Neutrophil (primary cell): ENCODE results near the gene MEGF6.

Experiments used
- H3K27ac ChIP-seq: fragments of 200-600 bp; sonication (generic); 2 replicates; pipeline ENCODE4 v1.5.1; 2016; ENCODE audit warnings: mild to moderate bottlenecking, moderate library complexity
- H3K27me3 ChIP-seq: fragments of 200-600 bp; sonication (generic); 2 replicates; pipeline ENCODE4 v1.6.0; 2016; ENCODE audit warnings: mild to moderate bottlenecking
- H3K36me3 ChIP-seq: fragments of 200-600 bp; sonication (generic); 2 replicates; pipeline ENCODE4 v1.5.1; 2017
- H3K4me1 ChIP-seq, 2 experiments: fragments of 200-600 bp in 1 of 2; sonication (generic) in 1 of 2; 1 replicate in 1 of 2; 2 replicates in 1 of 2; pipeline versions ENCODE4 v1.5.1 to v1.6.1; 2013 to 2016; ENCODE audit warnings: low read depth in 1 of 2, low read length in 1 of 2, mild to moderate bottlenecking in 1 of 2, moderate library complexity in 1 of 2; ENCODE audit not compliant: control insufficient read depth in 1 of 2, insufficient read depth in 1 of 2
- H3K4me3 ChIP-seq, 2 experiments: fragments of 200-600 bp in 1 of 2; sonication (generic) in 1 of 2; 1 replicate in 1 of 2; 2 replicates in 1 of 2; pipeline ENCODE4 v1.5.1; 2013 to 2016; ENCODE audit warnings: low read depth in 1 of 2, low read length in 1 of 2, mild to moderate bottlenecking in 1 of 2, moderate library complexity in 1 of 2
- H3K9me3 ChIP-seq: fragments of 200-600 bp; sonication (generic); 2 replicates; pipeline ENCODE4 v1.5.1; 2016
- CTCF ChIP-seq: fragments of 200-600 bp; sonication (generic); IDR thresholded peaks from 2 replicates; pipeline ENCODE4 v1.5.1; 2016; ENCODE audit warnings: antibody characterized with exemption

MEGF6 gene

GRCh38 chr1:3642919-3643675 is 31.8 kb upstream of the MEGF6 start:
- Histone ChIP-seq H3K27me3 (no peaks in the 10 kb centered on the region), H3K27ac (no peak overlapping the region), H3K4me1 (peaks cover 22 to 25% of the 10 kb centered on the region in 2 experiments), H3K36me3 (peaks cover 81% of the 10 kb centered on the region), H3K4me3 (no peak overlapping the region), H3K9me3 (no peaks in the 10 kb centered on the region)
- no peak for TF ChIP-seq CTCF

- H3K9me3 ChIP-seq = no peaks in the 10 kb centered on the region
- TF ChIP-seq CTCF = no peak
- H3K27ac ChIP-seq = no peak overlapping the region
- H3K4me1 ChIP-seq = peaks cover 10 to 12% of the 10 kb centered on the region in 2 experiments
- peaks cover 92% of the 10 kb centered on the region for H3K36me3 ChIP-seq
- H3K4me3 ChIP-seq = no peak overlapping the region
- H3K27me3 ChIP-seq = no peaks in the 10 kb centered on the region
Measured at GRCh38 chr1:3641816-3642215, 30.5 kb upstream of the MEGF6 start.

- no peak for TF ChIP-seq CTCF
- peaks cover 92% of the 10 kb centered on the region for H3K36me3 ChIP-seq
Measured at GRCh38 chr1:3641046-3641760, 29.9 kb upstream of the MEGF6 start.

GRCh38 chr1:3640121-3640837 is 29.0 kb upstream of the MEGF6 start:
- H3K4me3 ChIP-seq = no peak overlapping the region
- H3K4me1 ChIP-seq = no peaks in the 10 kb centered on the region
- peaks cover 92% of the 10 kb centered on the region for H3K36me3 ChIP-seq
- TF ChIP-seq CTCF = no peak
- H3K27ac ChIP-seq = no peak overlapping the region
- no peaks in the 10 kb centered on the region for H3K27me3 ChIP-seq
- H3K9me3 ChIP-seq = no peaks in the 10 kb centered on the region

More at GRCh38 chr1:3641046-3641760, 29.9 kb upstream of the MEGF6 start:
- H3K4me3 ChIP-seq = no peak overlapping the region
- H3K27me3 ChIP-seq = no peaks in the 10 kb centered on the region
- H3K9me3 ChIP-seq = no peaks in the 10 kb centered on the region
- H3K4me1 ChIP-seq = peaks cover 4 to 6% of the 10 kb centered on the region in 2 experiments
- no peak overlapping the region for H3K27ac ChIP-seq

GRCh38 chr1:3639397-3639911 is 28.1 kb upstream of the MEGF6 start:
- Histone ChIP-seq H3K4me3 (no peak overlapping the region), H3K27me3 (no peaks in the 10 kb centered on the region), H3K36me3 (peaks cover 92% of the 10 kb centered on the region), H3K9me3 (no peaks in the 10 kb centered on the region), H3K4me1 (no peaks in the 10 kb centered on the region), H3K27ac (no peak overlapping the region)
- no peak for TF ChIP-seq CTCF
